ENCODE data around the gene ZNF697.

- TF ChIP-seq, protein P1, sequence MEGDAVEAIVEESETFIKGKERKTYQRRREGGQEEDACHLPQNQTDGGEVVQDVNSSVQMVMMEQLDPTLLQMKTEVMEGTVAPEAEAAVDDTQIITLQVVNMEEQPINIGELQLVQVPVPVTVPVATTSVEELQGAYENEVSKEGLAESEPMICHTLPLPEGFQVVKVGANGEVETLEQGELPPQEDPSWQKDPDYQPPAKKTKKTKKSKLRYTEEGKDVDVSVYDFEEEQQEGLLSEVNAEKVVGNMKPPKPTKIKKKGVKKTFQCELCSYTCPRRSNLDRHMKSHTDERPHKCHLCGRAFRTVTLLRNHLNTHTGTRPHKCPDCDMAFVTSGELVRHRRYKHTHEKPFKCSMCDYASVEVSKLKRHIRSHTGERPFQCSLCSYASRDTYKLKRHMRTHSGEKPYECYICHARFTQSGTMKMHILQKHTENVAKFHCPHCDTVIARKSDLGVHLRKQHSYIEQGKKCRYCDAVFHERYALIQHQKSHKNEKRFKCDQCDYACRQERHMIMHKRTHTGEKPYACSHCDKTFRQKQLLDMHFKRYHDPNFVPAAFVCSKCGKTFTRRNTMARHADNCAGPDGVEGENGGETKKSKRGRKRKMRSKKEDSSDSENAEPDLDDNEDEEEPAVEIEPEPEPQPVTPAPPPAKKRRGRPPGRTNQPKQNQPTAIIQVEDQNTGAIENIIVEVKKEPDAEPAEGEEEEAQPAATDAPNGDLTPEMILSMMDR (IDR thresholded peaks at IDR 0.05) = no peak
- TF ChIP-seq EZH2 (IDR thresholded peaks at IDR 0.05; ENCODE audit: borderline replicate concordance, insufficient read depth, low read depth, low read length, poor library complexity, severe bottlenecking) = no peak
Measured at GRCh38 chr1:119636491-119637089, 11.5 kb downstream of the ZNF697 start.

All from B cell (primary cell).